ENCODE measurements around the gene NEK2. TPM values are rescaled to one million over a fixed set of nuclear protein-coding genes. Genes with fewer than 3 reads are reported as not detected.

Gene NEK2
- total RNA-seq, 2 donors from 2014 or later: 42.3 to 101 TPM

- WGBS, 2 experiments (ENCODE audit: insufficient coverage in 1 of 2, insufficient read length in 1 of 2): 88% methylated on average over 8 of the region's 8 CpGs; no CpG with 5 or more reads in 1 of the 2 experiments
- no peak overlapping the region for H3K27ac Mint-ChIP-seq
- Histone ChIP-seq H3K4me1 (ENCODE audit: control insufficient read depth, insufficient read depth, low read length) (peaks cover 4% of the 10 kb centered on the region), H3K9me3 (ENCODE audit: control insufficient read depth, low read length) (no peaks in the 10 kb centered on the region), H3K36me3 (ENCODE audit: control insufficient read depth, insufficient read depth, low read length) (no peaks in the 10 kb centered on the region), H3K4me3 (ENCODE audit: low read length) (no peak overlapping the region), H3K27me3 (ENCODE audit: control insufficient read depth, insufficient read depth, low read length, poor library complexity, severe bottlenecking) (no peaks in the 10 kb centered on the region), H3K9ac (ENCODE audit: extremely low read depth, low read length, poor library complexity, severe bottlenecking) (no peak overlapping the region), H3K27ac (ENCODE audit: low read depth, low read length) (no peak overlapping the region)
- no peaks in the 10 kb centered on the region for H3K36me3 Mint-ChIP-seq (ENCODE audit: low read depth)
- no peak for TF ChIP-seq CTCF (conservative IDR thresholded peaks at IDR 0.05)
- no peak overlapping the region for H3K4me3 Mint-ChIP-seq
- H3K27me3 Mint-ChIP-seq (ENCODE audit: insufficient read depth): peaks cover 12% of the 10 kb centered on the region
- peaks cover 30% of the 10 kb centered on the region for H3K4me1 Mint-ChIP-seq
- DNase-seq: no peak
- no peaks in the 10 kb centered on the region for H3K9me3 Mint-ChIP-seq
These were observed 41.9 kb downstream of the NEK2 start for GRCh38 chr1:211633524-211633846.

GRCh38 chr1:211632808-211633523 is 42.5 kb downstream of the NEK2 start:
- H3K27me3 ChIP-seq (ENCODE audit: control insufficient read depth, insufficient read depth, low read length, poor library complexity, severe bottlenecking): no peaks in the 10 kb centered on the region
- no peak overlapping the region for H3K4me3 ChIP-seq (ENCODE audit: low read length)
- 88 to 93% methylated on average over 8 to 13 of the region's 13 CpGs for WGBS, 2 experiments (ENCODE audit: insufficient coverage in 1 of 2, insufficient read length in 1 of 2)
- no peak overlapping the region for H3K9ac ChIP-seq (ENCODE audit: extremely low read depth, low read length, poor library complexity, severe bottlenecking)
- peaks cover 4% of the 10 kb centered on the region for H3K4me1 ChIP-seq (ENCODE audit: control insufficient read depth, insufficient read depth, low read length)
- Mint-ChIP-seq H3K9me3 (no peaks in the 10 kb centered on the region), H3K27me3 (ENCODE audit: insufficient read depth) (peaks cover 8% of the 10 kb centered on the region), H3K36me3 (ENCODE audit: low read depth) (no peaks in the 10 kb centered on the region), H3K4me1 (peaks cover 34% of the 10 kb centered on the region), H3K4me3 (no peak overlapping the region), H3K27ac (no peak overlapping the region)
- no peak for DNase-seq
- no peaks in the 10 kb centered on the region for H3K9me3 ChIP-seq (ENCODE audit: control insufficient read depth, low read length)
- no peak overlapping the region for H3K27ac ChIP-seq (ENCODE audit: low read depth, low read length)
- H3K36me3 ChIP-seq (ENCODE audit: control insufficient read depth, insufficient read depth, low read length): no peaks in the 10 kb centered on the region
- TF ChIP-seq CTCF (conservative IDR thresholded peaks at IDR 0.05): no peak

GRCh38 chr1:211632117-211632807 is 43.2 kb downstream of the NEK2 start:
- Histone ChIP-seq H3K27me3 (ENCODE audit: control insufficient read depth, insufficient read depth, low read length, poor library complexity, severe bottlenecking) (no peaks in the 10 kb centered on the region), H3K4me1 (ENCODE audit: control insufficient read depth, insufficient read depth, low read length) (peaks cover 4% of the 10 kb centered on the region), H3K4me3 (ENCODE audit: low read length) (no peak overlapping the region), H3K36me3 (ENCODE audit: control insufficient read depth, insufficient read depth, low read length) (no peaks in the 10 kb centered on the region), H3K9me3 (ENCODE audit: control insufficient read depth, low read length) (no peaks in the 10 kb centered on the region), H3K9ac (ENCODE audit: extremely low read depth, low read length, poor library complexity, severe bottlenecking) (no peak overlapping the region), H3K27ac (ENCODE audit: low read depth, low read length) (no peak overlapping the region)
- Mint-ChIP-seq H3K4me3 (no peak overlapping the region), H3K4me1 (peaks cover 38% of the 10 kb centered on the region), H3K27ac (no peak overlapping the region), H3K9me3 (no peaks in the 10 kb centered on the region), H3K36me3 (ENCODE audit: low read depth) (no peaks in the 10 kb centered on the region), H3K27me3 (ENCODE audit: insufficient read depth) (peaks cover 8% of the 10 kb centered on the region)
- peak; percentile 36 for DNase-seq
- 94 to 96% methylated on average over 12 to 16 of the region's 16 CpGs for WGBS, 2 experiments (ENCODE audit: insufficient coverage in 1 of 2, insufficient read length in 1 of 2)
- TF ChIP-seq CTCF (conservative IDR thresholded peaks at IDR 0.05): no peak
